GM21360 (cell line): ENCODE data around the gene AFF2.
"Not testable (repeated sequence)": the region's sequence is repeated elsewhere in the genome, so short reads cannot be mapped to it uniquely, and the experiment has no call there.

Experiments
- ATAC-seq: cut with Tn5 transposase; IDR thresholded peaks from one replicate; pipeline ENCODE4 v1.9.1; 2021; ENCODE audit warnings: mild to moderate bottlenecking, moderate library complexity; ENCODE audit not compliant: unreplicated experiment

Gene AFF2

DNA sequence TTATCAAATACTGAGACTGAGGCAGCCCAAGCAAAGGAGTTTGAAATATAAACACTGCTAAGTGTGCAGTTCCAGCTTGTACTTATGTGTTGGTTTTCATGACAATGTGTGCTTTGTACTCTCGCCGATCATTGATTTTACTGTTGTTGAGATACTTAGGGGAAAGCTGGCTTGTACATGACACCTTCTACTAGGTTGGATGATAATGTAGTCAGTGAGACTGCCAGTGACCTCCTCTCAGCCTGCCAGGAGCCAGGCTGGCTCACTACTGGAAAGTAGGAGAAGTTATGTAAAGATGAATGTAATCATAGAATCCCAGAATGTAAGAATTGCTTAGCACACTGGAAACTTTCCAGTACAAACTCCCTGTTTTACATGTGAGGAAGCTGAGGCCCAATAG, 132.0 kb downstream of the AFF2 start:
- ATAC-seq, result no peak

GRCh38 chrX:148633218-148633908, 132.9 kb downstream of the AFF2 start:
- no peak for ATAC-seq

- no peak for ATAC-seq
These were observed 134.2 kb downstream of the AFF2 start for GRCh38 chrX:148634591-148634990.

GRCh38 chrX:148643460-148643859, 143.0 kb downstream of the AFF2 start:
- ATAC-seq, result no peak

- ATAC-seq, result no peak
These were observed 147.2 kb downstream of the AFF2 start for GRCh38 chrX:148647651-148648050.

GRCh38 chrX:148649145-148649795, 148.9 kb downstream of the AFF2 start:
- ATAC-seq, result no peak

GRCh38 chrX:148658115-148658730, 157.8 kb downstream of the AFF2 start:
- no peak for ATAC-seq

DNA sequence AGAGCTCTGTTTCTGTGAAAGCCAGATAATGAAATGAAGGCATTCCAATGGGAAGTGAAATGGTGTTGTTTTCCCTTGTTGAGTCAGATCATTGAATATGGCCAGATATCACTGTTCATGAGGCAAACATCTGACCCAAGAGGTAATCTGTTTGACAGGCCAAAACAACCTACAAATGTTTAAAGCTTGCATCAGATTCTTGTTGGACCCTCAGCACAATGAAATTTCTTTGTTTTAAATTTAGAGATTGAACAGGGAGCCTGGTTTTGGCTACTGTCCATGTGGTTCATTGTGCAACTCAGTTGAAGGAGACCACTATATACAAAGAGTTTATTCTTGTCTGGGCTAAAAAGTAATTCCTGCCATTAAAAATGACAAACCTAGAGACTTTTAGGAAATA, 159.1 kb downstream of the AFF2 start:
- ATAC-seq, result no peak

DNA sequence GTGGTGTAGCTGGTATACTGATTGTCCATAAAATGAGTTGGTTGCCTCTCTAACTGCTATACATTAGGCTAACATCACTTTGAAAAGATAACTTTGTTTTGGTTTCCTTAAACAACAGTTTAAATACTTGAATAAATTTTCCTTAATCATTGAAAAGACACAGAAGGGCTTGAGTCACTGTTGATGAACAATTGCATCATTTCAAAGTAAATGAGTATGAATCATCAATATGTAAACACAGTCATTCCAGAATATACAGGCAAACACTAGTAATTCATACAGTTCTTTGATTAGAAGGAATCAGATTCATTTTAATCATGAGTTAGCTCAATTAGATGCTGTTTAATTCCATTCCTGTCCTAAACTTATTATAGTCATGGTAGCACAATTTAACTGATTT, 160.6 kb downstream of the AFF2 start:
- no peak for ATAC-seq

DNA sequence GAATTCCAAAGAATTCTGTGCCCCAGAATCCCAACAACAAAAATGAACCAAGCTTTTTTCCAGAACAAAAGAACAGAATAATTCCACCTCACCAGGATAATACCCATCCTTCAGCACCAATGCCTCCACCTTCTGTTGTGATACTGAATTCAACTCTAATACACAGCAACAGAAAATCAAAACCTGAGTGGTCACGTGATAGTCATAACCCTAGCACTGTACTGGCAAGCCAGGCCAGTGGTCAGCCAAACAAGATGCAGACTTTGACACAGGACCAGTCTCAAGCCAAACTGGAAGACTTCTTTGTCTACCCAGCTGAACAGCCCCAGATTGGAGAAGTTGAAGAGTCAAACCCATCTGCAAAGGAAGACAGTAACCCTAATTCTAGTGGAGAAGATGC, 161.6 kb downstream of the AFF2 start:
- ATAC-seq, result no peak

DNA sequence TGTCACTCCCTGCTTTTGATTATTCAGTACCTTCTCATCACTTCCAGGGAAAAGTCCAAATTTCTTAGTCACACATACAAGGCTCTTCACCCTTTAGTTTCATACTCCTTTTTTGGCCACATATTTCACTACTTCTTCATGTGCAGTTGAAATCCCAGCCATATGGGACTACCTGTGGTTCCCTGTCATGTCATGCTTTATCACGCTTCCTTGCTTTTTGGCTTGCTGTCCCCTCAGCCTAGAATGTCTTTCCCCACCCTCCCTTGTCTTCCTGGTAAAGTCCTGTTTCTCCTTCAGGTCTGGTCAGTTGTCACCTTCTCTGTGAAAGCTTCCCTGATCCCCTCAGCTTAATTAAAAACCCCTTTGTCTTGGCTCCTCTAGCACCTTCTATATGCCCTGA, 163.8 kb downstream of the AFF2 start:
- ATAC-seq, result no peak

- no peak for ATAC-seq
These were observed 164.6 kb downstream of the AFF2 start for GRCh38 chrX:148664995-148665394.

DNA sequence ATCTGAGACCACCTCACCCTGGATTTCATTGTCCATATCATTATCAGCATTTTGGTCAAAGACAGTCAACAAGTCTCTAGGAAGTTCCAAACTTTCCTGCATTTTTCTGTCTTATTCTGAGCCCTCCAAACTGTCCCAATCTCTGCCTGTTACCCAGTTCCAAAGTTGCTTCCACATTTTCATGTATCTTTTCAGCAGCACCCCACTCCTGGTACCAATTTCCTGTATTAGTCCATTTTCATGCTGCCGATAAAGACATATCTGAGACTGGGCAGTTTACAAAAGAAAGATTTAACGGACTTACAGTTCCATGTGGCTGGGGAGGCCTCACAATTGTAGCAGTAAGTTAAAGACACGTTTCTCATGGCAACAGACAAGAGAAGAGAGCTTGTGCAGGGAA, 168.8 kb downstream of the AFF2 start:
- not testable (repeated sequence) for ATAC-seq

DNA sequence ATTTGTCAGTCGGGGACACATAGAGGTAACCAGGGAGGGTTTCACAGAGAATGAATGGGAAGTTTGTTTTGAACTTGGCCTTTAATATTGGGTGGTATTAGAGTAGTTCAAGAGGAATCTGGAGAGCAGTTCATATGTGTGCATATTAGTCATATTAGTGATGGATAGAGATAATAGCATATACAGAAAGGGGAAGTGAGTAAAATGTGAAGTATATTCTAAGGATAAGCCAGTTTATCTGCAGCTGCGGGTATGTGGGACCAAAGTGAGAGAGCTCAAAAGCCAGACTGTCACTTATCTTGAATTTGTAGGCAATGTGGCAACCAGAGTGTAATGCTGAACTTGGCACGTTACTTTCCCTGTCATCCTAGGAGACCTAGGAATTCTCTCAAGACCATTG, 169.9 kb downstream of the AFF2 start:
- ATAC-seq, result no peak

DNA sequence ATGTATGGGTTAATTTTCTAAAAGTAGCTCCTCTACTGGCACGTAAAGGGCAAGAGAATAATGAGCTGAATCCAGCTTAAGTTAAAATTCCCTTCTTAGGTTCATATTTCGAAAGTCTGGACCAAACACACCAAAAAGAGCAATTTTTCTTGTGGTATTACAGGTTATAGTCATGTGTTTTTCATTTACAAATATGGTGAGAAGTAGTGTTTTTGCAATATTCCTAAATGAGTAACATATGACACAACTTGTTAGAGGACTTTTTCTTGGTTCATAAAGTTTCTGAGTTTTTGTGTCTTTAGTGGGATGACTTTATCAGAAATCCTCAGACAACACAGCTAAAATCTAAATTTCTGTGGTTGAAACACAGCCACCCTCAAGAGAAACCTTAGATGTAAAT, 172.1 kb downstream of the AFF2 start:
- no peak for ATAC-seq

DNA sequence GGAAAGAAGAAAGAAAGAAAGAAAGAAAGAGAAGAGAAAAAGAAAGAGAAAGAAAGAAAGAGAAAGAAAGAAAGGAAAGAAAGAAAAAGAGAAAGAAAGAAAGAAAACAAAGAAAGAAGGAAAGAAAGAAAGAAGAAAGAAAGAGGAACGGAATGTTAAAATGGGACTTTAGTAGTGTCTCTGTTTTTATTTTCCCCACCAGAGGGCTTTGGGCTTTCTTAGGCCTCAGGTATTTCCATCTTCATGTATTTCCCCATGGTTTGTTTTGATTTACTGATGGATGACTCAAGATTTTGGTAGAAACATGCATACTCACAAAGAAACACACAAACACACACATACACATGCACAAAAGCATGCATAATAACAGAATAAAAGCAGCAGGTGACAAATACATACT, 181.2 kb downstream of the AFF2 start:
- no peak for ATAC-seq

- no peak for ATAC-seq
These were observed 181.8 kb downstream of the AFF2 start for GRCh38 chrX:148682206-148682605.

DNA sequence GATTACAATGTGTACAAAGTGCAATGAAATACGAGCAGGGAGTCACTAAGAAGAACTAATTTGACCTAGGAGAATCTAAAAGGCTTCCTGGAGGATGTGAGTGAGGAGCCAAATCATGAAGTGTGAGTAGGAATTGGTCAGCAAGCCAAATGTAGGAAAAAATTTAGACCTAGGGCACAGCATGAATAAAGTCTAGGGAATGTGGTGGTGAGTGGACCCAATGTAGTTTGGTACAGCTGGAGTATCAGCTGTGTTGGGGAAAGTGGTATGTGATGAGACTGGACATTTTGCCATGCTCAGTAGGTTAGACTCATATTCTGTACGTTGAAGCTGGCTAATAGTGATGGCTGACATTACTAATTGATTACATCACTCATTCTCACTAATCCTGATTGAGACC, 191.0 kb downstream of the AFF2 start:
- no peak for ATAC-seq

DNA sequence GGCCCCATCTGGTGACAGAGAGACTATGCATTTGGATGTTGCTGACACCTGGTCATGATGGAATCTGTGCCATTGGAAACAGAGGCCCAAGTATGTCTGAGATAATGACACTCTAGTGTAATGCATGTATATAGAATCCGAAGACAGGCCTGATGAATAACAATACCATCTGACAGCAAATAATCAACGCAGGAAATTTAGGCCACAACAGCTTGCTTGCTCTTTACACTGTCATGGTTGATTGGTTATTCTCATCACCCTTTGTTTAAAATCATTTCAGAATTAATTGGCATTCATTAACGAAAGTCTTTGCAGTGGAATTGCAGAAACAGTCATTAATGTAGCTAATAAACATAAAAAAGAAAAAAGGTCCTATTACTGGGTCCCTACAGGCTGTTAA, 194.8 kb downstream of the AFF2 start:
- no peak for ATAC-seq

DNA sequence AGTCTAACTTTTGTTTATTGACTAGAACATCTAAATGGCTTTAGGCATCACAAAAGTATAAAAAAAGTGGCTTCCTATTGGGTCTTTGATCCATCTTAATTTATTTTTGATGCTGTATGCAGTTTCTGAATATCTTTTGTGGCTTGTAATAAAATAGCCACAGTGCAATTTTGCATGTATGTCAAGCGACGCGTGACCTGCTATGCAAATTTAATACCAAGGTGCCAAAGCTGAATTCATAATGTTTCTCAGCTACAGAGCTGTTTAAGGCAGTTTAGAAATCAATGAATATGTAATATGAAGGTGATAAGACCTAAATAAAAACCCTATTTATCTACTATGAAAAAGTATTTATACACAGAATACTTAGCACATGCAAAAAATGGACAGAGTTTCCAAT, 197.8 kb downstream of the AFF2 start:
- ATAC-seq, result no peak

GRCh38 chrX:148700021-148700420, 199.6 kb downstream of the AFF2 start:
- ATAC-seq, result no peak

DNA sequence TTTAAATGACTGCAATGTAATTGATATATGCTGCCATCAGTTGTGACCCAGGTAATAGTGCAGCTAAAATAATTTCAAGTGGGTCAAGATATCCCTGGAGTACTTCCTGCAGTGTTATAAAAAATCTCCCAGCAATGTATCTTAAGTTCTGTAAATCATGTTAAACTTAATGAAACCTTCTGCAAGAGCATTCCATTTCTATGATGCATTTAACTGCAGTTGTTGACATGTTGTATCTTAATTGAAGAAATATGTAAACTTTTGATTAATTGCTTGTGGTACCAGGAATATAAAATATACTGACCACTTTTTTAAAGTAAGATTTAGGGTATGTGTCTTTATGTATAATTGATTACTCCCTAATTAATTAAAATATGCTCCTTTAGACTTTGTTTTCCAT, 213.6 kb downstream of the AFF2 start:
- no peak for ATAC-seq
